ENCODE measurements around the gene ZNF554. TPM values are rescaled to one million over a fixed set of nuclear protein-coding genes. Genes with fewer than 3 reads are reported as not detected.

ZNF554 gene
- total and polyA plus RNA-seq, 2 experiments from 2014 or later = 2.0 to 7.5 TPM

GRCh38 chr19:2848616-2849015, 28.9 kb downstream of the ZNF554 start:
- TF ChIP-seq ZNF462 (CRISPR knock-in tag; IDR thresholded peaks at IDR 0.05) (no peak), CTCF (conservative IDR thresholded peaks at IDR 0.05; ENCODE audit: low read depth in 2 of 2) (no peak), ZNF331 (CRISPR knock-in tag; IDR thresholded peaks at IDR 0.05; ENCODE audit: low read depth) (no peak), ZNF114 (CRISPR knock-in tag; IDR thresholded peaks at IDR 0.05) (no peak), EZH2 (IDR thresholded peaks at IDR 0.05; ENCODE audit: low read depth, unreplicated experiment) (no peak), STAT1 (IDR thresholded peaks at IDR 0.05; ENCODE audit: unreplicated experiment) (no peak), JUNB (IDR thresholded peaks at IDR 0.05; ENCODE audit: unreplicated experiment) (no peak), ETS1 (IDR thresholded peaks at IDR 0.05) (no peak), CREB1 (CRISPR knock-in tag; IDR thresholded peaks at IDR 0.05; ENCODE audit: low read depth) (no peak), REST (IDR thresholded peaks at IDR 0.05; ENCODE audit: unreplicated experiment) (no peak), POLR2AphosphoS5 (IDR thresholded peaks at IDR 0.05; ENCODE audit: low read depth) (no peak), NANOG (IDR thresholded peaks at IDR 0.05; ENCODE audit: borderline replicate concordance) (no peak), EZH2phosphoT487 (IDR thresholded peaks at IDR 0.05; ENCODE audit: unreplicated experiment) (no peak)
- no peaks in the 10 kb centered on the region; the same call in 1 of the 2 replicates for H4K20me1 ChIP-seq (replicated peaks; ENCODE audit: insufficient read depth)
- no peak overlapping the region for H3K4me3 Mint-ChIP-seq
- H3K4me1 ChIP-seq (ENCODE audit: insufficient read depth) = no peaks in the 10 kb centered on the region
- no peaks in the 10 kb centered on the region for H3K27me3 Mint-ChIP-seq (ENCODE audit: insufficient read depth, low read depth, poor library complexity)
- H3K36me3 ChIP-seq (ENCODE audit: insufficient read depth) = peaks cover 37% of the 10 kb centered on the region
- H3K9me2 ChIP-seq (ENCODE audit: insufficient read depth) = no peaks in the 10 kb centered on the region
- H3K27ac Mint-ChIP-seq = no peak overlapping the region
- no peaks in the 10 kb centered on the region for H3K27me3 ChIP-seq (ENCODE audit: insufficient read depth)
- no peak for ATAC-seq
- H3K9me3 Mint-ChIP-seq = peaks cover 86% of the 10 kb centered on the region
- H3K4me2 ChIP-seq = no peak overlapping the region
- no peak overlapping the region for H3K4me3 ChIP-seq
- H3K36me3 Mint-ChIP-seq (ENCODE audit: low read depth) = peaks cover 83% of the 10 kb centered on the region
- H3K4me1 Mint-ChIP-seq = no peaks in the 10 kb centered on the region
- no peaks in the 10 kb centered on the region for H3F3A ChIP-seq (replicated peaks; ENCODE audit: low read depth)
- H3K27ac ChIP-seq (ENCODE audit: low read depth) = no peak overlapping the region
- no peak for DNase-seq (ENCODE audit: low spot score)
- H2AFZ ChIP-seq = no peak overlapping the region
- H3K79me2 ChIP-seq (replicated peaks; ENCODE audit: insufficient read depth) = peaks cover 13% of the 10 kb centered on the region

All from GM23338 (cell line).